Skeletal muscle tissue (tissue), 4 donors: ENCODE data around the gene KIDINS220. TPM values are rescaled to one million over a fixed set of nuclear protein-coding genes. Genes with fewer than 3 reads are reported as not detected.

Source experiments
- H3K27ac ChIP-seq: one replicate; pipeline ENCODE4 v1.7.0; 2013; ENCODE audit warnings: mild to moderate bottlenecking, low read depth, low read length, inconsistent platforms
- H3K27me3 ChIP-seq, 3 donors: one replicate each; pipeline ENCODE4 v1.7.0; 2013; ENCODE audit warnings: low read length in 3 of 3; ENCODE audit not compliant: control insufficient read depth in 3 of 3, insufficient read depth in 3 of 3
- H3K36me3 ChIP-seq, 3 donors: one replicate each; pipeline ENCODE4 v1.7.0; 2013; ENCODE audit warnings: low read length in 3 of 3; ENCODE audit not compliant: control insufficient read depth in 3 of 3, insufficient read depth in 3 of 3
- H3K4me1 ChIP-seq, 3 donors: one replicate each; pipeline ENCODE4 v1.7.0; 2013; ENCODE audit warnings: low read length in 3 of 3, mild to moderate bottlenecking in 3 of 3; ENCODE audit not compliant: control insufficient read depth in 3 of 3, insufficient read depth in 3 of 3
- H3K4me3 ChIP-seq, 3 donors: one replicate each; pipeline ENCODE4 v1.7.0; 2013; ENCODE audit warnings: low read length in 3 of 3
- H3K9ac ChIP-seq, 3 donors: one replicate each; pipeline ENCODE4 v1.7.0; 2013; ENCODE audit warnings: low read length in 3 of 3, mild to moderate bottlenecking in 3 of 3, moderate library complexity in 2 of 3, low read depth in 1 of 3
- H3K9me3 ChIP-seq, 3 donors: one replicate each; pipeline ENCODE4 v1.7.0; 2013; ENCODE audit warnings: low read length in 3 of 3; ENCODE audit not compliant: control insufficient read depth in 3 of 3
- total RNA-seq: library from RNA; depleted of rRNA; stranded (reverse); fragments of >200 nt; gene quantifications from one replicate; pipeline ENCODE4 v1.2.3, GENCODE V29; 2014
- donor health status: Osteomylitis.

The KIDINS220 gene
- total RNA-seq, 1 donor from 2014 or later: 88.7 TPM

GRCh38 chr2:8679827-8680731 lies 157.3 kb downstream of the KIDINS220 start:
- Histone ChIP-seq H3K4me3 (peak overlapping the region; percentile 74 to 80 (median 76)), H3K27me3 (no peaks in the 10 kb centered on the region), H3K4me1 (peaks cover 40 to 61% (median 57%) of the 10 kb centered on the region in 3 donors), H3K27ac (peak overlapping the region; percentile 96), H3K9ac (peak overlapping the region; percentile 82 to 95 (median 94)), H3K36me3 (peaks cover 0 to 2% (median 0%) of the 10 kb centered on the region in 3 donors), H3K9me3 (no peaks in the 10 kb centered on the region)

- Histone ChIP-seq H3K4me1 (peaks cover 35 to 55% (median 55%) of the 10 kb centered on the region in 3 donors), H3K9ac (peak overlapping the region; percentile 82 to 95 (median 94)), H3K4me3 (peak overlapping the region; percentile 74 to 80 (median 76)), H3K36me3 (peaks cover 0 to 2% (median 0%) of the 10 kb centered on the region in 3 donors), H3K27me3 (no peaks in the 10 kb centered on the region), H3K27ac (peak overlapping the region; percentile 96), H3K9me3 (peaks cover 0 to 3% (median 0%) of the 10 kb centered on the region in 3 donors)
These were observed 157.9 kb downstream of the KIDINS220 start for GRCh38 chr2:8679567-8679826.

Other genes with a start within 250 kb of the KIDINS220 start
- gene ID2, start 155.6 kb downstream of the KIDINS220 start, total RNA-seq: 35.0 TPM
- gene MBOAT2, start 166.1 kb upstream of the KIDINS220 start, total RNA-seq: 54.3 TPM